Neural cell (in vitro differentiated cells): Measurements from ENCODE around the gene TNF. TPM values are rescaled to one million over a fixed set of nuclear protein-coding genes. Genes with fewer than 3 reads are reported as not detected.

Experiments used
- H2AFZ ChIP-seq: fragments of 200-600, 300-800 bp; sonication (generic), shearing (Covaris generic); 2 replicates; pipeline ENCODE4 v1.6.0; 2014; ENCODE audit warnings: low read depth, mild to moderate bottlenecking, antibody characterized with exemption, low read length, moderate library complexity
- H3F3A ChIP-seq: fragments of 200-600 bp; shearing (Covaris generic); 2 replicates; pipeline ENCODE4 v1.6.1; 2016; ENCODE audit warnings: mild to moderate bottlenecking, moderate library complexity, mixed read lengths, antibody characterized with exemption, low read length; ENCODE audit not compliant: insufficient read depth, poor library complexity, severe bottlenecking
- H3K27ac ChIP-seq: fragments of 200-600, 300-800 bp; sonication (generic), shearing (Covaris generic); 2 replicates; pipeline ENCODE4 v1.5.1; 2014; ENCODE audit warnings: mild to moderate bottlenecking, low read length, moderate library complexity
- H3K27me3 ChIP-seq: fragments of 300-800, 200-600 bp; sonication (generic), shearing (Covaris generic); 2 replicates; pipeline ENCODE4 v1.6.0; 2014; ENCODE audit warnings: mild to moderate bottlenecking, low read depth, low read length, moderate library complexity; ENCODE audit not compliant: insufficient read depth
- H3K36me3 ChIP-seq: fragments of 300-800, 200-600 bp; sonication (generic), shearing (Covaris generic); 2 replicates; pipeline ENCODE4 v1.5.1; 2014; ENCODE audit warnings: mild to moderate bottlenecking, antibody characterized with exemption, low read length, moderate library complexity; ENCODE audit not compliant: insufficient read depth
- H3K4me2 ChIP-seq: fragments of 300-800, 200-600 bp; sonication (generic), shearing (Covaris generic); 2 replicates; pipeline ENCODE4 v1.6.0; 2014; ENCODE audit warnings: mild to moderate bottlenecking, low read length
- H3K4me3 ChIP-seq: fragments of 300-800, 200-600 bp; sonication (generic), shearing (Covaris generic); 2 replicates; pipeline ENCODE4 v1.5.1; 2014; ENCODE audit warnings: mild to moderate bottlenecking, low read length, moderate library complexity
- H3K79me2 ChIP-seq: fragments of 200-600 bp; shearing (Covaris generic); replicated peaks from 2 replicates; pipeline ENCODE4 v1.6.0; 2014; ENCODE audit warnings: mild to moderate bottlenecking, low read length, moderate library complexity; ENCODE audit not compliant: insufficient read depth
- H3K9ac ChIP-seq: fragments of 300-800, 200-600 bp; sonication (generic), shearing (Covaris generic); 2 replicates; pipeline ENCODE4 v1.6.1; 2016; ENCODE audit warnings: mild to moderate bottlenecking, low read length, mixed read lengths
- H3K9me2 ChIP-seq: fragments of 200-600 bp; shearing (Covaris generic); 2 replicates; pipeline ENCODE4 v1.6.1; 2016; ENCODE audit warnings: mild to moderate bottlenecking, low read length, mixed read lengths; ENCODE audit not compliant: insufficient read depth
- H3K9me3 ChIP-seq: fragments of 200-600, 300-800 bp; sonication (generic), shearing (Covaris generic); 2 replicates; pipeline ENCODE4 v1.6.1; 2016; ENCODE audit warnings: mild to moderate bottlenecking, mixed run types, low read length, moderate library complexity, mixed read lengths
- H4K20me1 ChIP-seq: fragments of 200-600 bp; shearing (Covaris generic); 2 replicates; pipeline ENCODE4 v1.6.1; 2016; ENCODE audit warnings: mild to moderate bottlenecking, mixed run types; ENCODE audit not compliant: insufficient read depth
- EP300 ChIP-seq: fragments of 450-650 bp; conservative IDR thresholded peaks from 2 replicates; pipeline ENCODE4 v1.6.1; 2014; ENCODE audit warnings: antibody characterized with exemption, mild to moderate bottlenecking, moderate library complexity; ENCODE audit not compliant: poor library complexity, severe bottlenecking
- EZH2 ChIP-seq: fragments of 200-600, 300-800 bp; shearing (Covaris generic), sonication (generic); IDR thresholded peaks from 2 replicates; pipeline ENCODE4 v1.6.1; 2014; ENCODE audit warnings: antibody characterized with exemption, low read length, borderline replicate concordance, mild to moderate bottlenecking; ENCODE audit not compliant: insufficient read depth, poor library complexity, severe bottlenecking
- MXI1 ChIP-seq: fragments of 450-650 bp; conservative IDR thresholded peaks from 2 replicates; pipeline ENCODE4 v1.6.1; 2014; ENCODE audit warnings: antibody characterized with exemption, mild to moderate bottlenecking; ENCODE audit not compliant: poor library complexity, severe bottlenecking
- POLR2AphosphoS5 ChIP-seq: IDR thresholded peaks from 2 replicates; pipeline ENCODE4 v1.6.1; 2012
- RAD21 ChIP-seq: fragments of 450-650 bp; conservative IDR thresholded peaks from 2 replicates; pipeline ENCODE4 v1.6.1; 2014; ENCODE audit warnings: antibody characterized with exemption, mild to moderate bottlenecking, moderate library complexity
- SMC3 ChIP-seq: fragments of 450-650 bp; conservative IDR thresholded peaks from 2 replicates; pipeline ENCODE4 v1.6.1; 2014; ENCODE audit warnings: antibody characterized with exemption, mild to moderate bottlenecking, moderate library complexity; ENCODE audit not compliant: poor library complexity
- TAF1 ChIP-seq: IDR thresholded peaks from 2 replicates; pipeline ENCODE4 v1.6.1; 2012; ENCODE audit warnings: low read depth
- polyA plus RNA-seq: library from polyadenylated mRNA; depleted of rRNA; stranded (reverse); fragments of >200 nt; gene quantifications from 2 replicates; pipeline ENCODE4 v1.2.3, GENCODE V29; 2014
- TF ChIP-seq, protein P1 (sequence below): IDR thresholded peaks from 2 replicates; pipeline ENCODE4 v1.6.1; 2012; ENCODE audit warnings: borderline replicate concordance

The TNF gene
- polyA plus RNA-seq, 1 donor from 2014 or later, result not detected

DNA sequence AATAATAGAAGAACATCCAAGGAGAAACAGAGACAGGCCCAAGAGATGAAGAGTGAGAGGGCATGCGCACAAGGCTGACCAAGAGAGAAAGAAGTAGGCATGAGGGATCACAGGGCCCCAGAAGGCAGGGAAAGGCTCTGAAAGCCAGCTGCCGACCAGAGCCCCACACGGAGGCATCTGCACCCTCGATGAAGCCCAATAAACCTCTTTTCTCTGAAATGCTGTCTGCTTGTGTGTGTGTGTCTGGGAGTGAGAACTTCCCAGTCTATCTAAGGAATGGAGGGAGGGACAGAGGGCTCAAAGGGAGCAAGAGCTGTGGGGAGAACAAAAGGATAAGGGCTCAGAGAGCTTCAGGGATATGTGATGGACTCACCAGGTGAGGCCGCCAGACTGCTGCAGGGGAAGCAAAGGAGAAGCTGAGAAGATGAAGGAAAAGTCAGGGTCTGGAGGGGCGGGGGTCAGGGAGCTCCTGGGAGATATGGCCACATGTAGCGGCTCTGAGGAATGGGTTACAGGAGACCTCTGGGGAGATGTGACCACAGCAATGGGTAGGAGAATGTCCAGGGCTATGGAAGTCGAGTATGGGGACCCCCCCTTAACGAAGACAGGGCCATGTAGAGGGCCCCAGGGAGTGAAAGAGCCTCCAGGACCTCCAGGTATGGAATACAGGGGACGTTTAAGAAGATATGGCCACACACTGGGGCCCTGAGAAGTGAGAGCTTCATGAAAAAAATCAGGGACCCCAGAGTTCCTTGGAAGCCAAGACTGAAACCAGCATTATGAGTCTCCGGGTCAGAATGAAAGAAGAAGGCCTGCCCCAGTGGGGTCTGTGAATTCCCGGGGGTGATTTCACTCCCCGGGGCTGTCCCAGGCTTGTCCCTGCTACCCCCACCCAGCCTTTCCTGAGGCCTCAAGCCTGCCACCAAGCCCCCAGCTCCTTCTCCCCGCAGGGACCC, 981 bp upstream of the TNF start:
- H3K4me2 ChIP-seq, result no peak overlapping the region
- H3K36me3 ChIP-seq, result no peaks in the 10 kb centered on the region
- no peaks in the 10 kb centered on the region for H3K9me3 ChIP-seq
- H4K20me1 ChIP-seq, result no peaks in the 10 kb centered on the region
- H3K4me3 ChIP-seq, result no peak overlapping the region
- H2AFZ ChIP-seq, result no peak overlapping the region
- H3K9me2 ChIP-seq, result no peaks in the 10 kb centered on the region
- no peaks in the 10 kb centered on the region for H3K79me2 ChIP-seq
- H3K9ac ChIP-seq, result no peak overlapping the region
- H3F3A ChIP-seq, result no peaks in the 10 kb centered on the region
- H3K27ac ChIP-seq, result no peak overlapping the region
- no peaks in the 10 kb centered on the region for H3K27me3 ChIP-seq
- TF ChIP-seq MXI1, result no peak
- TF ChIP-seq, protein P1, sequence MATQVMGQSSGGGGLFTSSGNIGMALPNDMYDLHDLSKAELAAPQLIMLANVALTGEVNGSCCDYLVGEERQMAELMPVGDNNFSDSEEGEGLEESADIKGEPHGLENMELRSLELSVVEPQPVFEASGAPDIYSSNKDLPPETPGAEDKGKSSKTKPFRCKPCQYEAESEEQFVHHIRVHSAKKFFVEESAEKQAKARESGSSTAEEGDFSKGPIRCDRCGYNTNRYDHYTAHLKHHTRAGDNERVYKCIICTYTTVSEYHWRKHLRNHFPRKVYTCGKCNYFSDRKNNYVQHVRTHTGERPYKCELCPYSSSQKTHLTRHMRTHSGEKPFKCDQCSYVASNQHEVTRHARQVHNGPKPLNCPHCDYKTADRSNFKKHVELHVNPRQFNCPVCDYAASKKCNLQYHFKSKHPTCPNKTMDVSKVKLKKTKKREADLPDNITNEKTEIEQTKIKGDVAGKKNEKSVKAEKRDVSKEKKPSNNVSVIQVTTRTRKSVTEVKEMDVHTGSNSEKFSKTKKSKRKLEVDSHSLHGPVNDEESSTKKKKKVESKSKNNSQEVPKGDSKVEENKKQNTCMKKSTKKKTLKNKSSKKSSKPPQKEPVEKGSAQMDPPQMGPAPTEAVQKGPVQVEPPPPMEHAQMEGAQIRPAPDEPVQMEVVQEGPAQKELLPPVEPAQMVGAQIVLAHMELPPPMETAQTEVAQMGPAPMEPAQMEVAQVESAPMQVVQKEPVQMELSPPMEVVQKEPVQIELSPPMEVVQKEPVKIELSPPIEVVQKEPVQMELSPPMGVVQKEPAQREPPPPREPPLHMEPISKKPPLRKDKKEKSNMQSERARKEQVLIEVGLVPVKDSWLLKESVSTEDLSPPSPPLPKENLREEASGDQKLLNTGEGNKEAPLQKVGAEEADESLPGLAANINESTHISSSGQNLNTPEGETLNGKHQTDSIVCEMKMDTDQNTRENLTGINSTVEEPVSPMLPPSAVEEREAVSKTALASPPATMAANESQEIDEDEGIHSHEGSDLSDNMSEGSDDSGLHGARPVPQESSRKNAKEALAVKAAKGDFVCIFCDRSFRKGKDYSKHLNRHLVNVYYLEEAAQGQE, result no peak
- no peak for TF ChIP-seq TAF1
- no peak for TF ChIP-seq RAD21
- no peak for TF ChIP-seq EP300
- no peak for TF ChIP-seq POLR2AphosphoS5
- no peak for TF ChIP-seq EZH2

DNA sequence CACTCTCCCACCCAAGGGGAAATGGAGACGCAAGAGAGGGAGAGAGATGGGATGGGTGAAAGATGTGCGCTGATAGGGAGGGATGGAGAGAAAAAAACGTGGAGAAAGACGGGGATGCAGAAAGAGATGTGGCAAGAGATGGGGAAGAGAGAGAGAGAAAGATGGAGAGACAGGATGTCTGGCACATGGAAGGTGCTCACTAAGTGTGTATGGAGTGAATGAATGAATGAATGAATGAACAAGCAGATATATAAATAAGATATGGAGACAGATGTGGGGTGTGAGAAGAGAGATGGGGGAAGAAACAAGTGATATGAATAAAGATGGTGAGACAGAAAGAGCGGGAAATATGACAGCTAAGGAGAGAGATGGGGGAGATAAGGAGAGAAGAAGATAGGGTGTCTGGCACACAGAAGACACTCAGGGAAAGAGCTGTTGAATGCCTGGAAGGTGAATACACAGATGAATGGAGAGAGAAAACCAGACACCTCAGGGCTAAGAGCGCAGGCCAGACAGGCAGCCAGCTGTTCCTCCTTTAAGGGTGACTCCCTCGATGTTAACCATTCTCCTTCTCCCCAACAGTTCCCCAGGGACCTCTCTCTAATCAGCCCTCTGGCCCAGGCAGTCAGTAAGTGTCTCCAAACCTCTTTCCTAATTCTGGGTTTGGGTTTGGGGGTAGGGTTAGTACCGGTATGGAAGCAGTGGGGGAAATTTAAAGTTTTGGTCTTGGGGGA, 754 bp downstream of the TNF start:
- no peaks in the 10 kb centered on the region for H3K79me2 ChIP-seq
- H3F3A ChIP-seq, result no peaks in the 10 kb centered on the region
- no peak overlapping the region for H3K4me2 ChIP-seq
- no peaks in the 10 kb centered on the region for H4K20me1 ChIP-seq
- no peaks in the 10 kb centered on the region for H3K9me3 ChIP-seq
- no peaks in the 10 kb centered on the region for H3K9me2 ChIP-seq
- peaks cover 4% of the 10 kb centered on the region for H3K27me3 ChIP-seq
- no peak overlapping the region for H3K27ac ChIP-seq
- no peak overlapping the region for H3K4me3 ChIP-seq
- H3K9ac ChIP-seq, result no peak overlapping the region
- no peak overlapping the region for H2AFZ ChIP-seq
- no peak for TF ChIP-seq EP300
- no peak for TF ChIP-seq EZH2
- no peak for TF ChIP-seq SMC3
- no peak for TF ChIP-seq POLR2AphosphoS5
- no peaks in the 10 kb centered on the region for H3K36me3 ChIP-seq
